ENCODE results near the gene FILIP1. TPM values are rescaled to one million over a fixed set of nuclear protein-coding genes. Genes with fewer than 3 reads are reported as not detected.

The FILIP1 gene
- total RNA-seq, 1 experiment from 2014 or later: 2.9 TPM

DNA sequence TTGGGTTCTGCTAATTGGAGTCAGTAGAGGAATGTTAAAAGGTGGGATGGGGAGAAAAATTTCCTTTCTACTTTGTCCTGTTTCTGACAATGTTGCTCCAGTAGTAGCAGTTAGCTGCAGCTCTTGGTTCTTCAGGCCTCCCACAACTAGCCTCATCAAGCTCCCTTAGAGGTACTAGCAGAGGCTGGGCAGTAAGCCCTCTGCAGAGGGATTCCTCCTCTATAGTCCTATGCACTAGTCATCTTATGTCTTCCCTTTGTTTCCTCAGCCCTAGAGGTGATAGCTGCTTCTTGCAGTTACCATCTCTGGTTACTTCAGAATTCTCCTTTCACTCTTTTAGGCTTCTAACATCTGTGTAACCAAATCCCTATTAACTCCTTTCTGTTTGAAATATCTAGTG lies 99.8 kb downstream of the FILIP1 start (continued):
- TF ChIP-seq, protein P1, sequence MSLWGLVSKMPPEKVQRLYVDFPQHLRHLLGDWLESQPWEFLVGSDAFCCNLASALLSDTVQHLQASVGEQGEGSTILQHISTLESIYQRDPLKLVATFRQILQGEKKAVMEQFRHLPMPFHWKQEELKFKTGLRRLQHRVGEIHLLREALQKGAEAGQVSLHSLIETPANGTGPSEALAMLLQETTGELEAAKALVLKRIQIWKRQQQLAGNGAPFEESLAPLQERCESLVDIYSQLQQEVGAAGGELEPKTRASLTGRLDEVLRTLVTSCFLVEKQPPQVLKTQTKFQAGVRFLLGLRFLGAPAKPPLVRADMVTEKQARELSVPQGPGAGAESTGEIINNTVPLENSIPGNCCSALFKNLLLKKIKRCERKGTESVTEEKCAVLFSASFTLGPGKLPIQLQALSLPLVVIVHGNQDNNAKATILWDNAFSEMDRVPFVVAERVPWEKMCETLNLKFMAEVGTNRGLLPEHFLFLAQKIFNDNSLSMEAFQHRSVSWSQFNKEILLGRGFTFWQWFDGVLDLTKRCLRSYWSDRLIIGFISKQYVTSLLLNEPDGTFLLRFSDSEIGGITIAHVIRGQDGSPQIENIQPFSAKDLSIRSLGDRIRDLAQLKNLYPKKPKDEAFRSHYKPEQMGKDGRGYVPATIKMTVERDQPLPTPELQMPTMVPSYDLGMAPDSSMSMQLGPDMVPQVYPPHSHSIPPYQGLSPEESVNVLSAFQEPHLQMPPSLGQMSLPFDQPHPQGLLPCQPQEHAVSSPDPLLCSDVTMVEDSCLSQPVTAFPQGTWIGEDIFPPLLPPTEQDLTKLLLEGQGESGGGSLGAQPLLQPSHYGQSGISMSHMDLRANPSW (CRISPR knock-in tag; conservative IDR thresholded peaks at IDR 0.05; ENCODE audit: low read depth): no peak
- TF ChIP-seq RELA (CRISPR knock-in tag; IDR thresholded peaks at IDR 0.05; ENCODE audit: borderline replicate concordance) (no peak), HMGA2 (CRISPR knock-in tag; IDR thresholded peaks at IDR 0.05) (no peak), NFATC4 (CRISPR knock-in tag; IDR thresholded peaks at IDR 0.05) (no peak)
- TF ChIP-seq, protein P2, sequence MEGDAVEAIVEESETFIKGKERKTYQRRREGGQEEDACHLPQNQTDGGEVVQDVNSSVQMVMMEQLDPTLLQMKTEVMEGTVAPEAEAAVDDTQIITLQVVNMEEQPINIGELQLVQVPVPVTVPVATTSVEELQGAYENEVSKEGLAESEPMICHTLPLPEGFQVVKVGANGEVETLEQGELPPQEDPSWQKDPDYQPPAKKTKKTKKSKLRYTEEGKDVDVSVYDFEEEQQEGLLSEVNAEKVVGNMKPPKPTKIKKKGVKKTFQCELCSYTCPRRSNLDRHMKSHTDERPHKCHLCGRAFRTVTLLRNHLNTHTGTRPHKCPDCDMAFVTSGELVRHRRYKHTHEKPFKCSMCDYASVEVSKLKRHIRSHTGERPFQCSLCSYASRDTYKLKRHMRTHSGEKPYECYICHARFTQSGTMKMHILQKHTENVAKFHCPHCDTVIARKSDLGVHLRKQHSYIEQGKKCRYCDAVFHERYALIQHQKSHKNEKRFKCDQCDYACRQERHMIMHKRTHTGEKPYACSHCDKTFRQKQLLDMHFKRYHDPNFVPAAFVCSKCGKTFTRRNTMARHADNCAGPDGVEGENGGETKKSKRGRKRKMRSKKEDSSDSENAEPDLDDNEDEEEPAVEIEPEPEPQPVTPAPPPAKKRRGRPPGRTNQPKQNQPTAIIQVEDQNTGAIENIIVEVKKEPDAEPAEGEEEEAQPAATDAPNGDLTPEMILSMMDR (IDR thresholded peaks at IDR 0.05): no peak

DNA sequence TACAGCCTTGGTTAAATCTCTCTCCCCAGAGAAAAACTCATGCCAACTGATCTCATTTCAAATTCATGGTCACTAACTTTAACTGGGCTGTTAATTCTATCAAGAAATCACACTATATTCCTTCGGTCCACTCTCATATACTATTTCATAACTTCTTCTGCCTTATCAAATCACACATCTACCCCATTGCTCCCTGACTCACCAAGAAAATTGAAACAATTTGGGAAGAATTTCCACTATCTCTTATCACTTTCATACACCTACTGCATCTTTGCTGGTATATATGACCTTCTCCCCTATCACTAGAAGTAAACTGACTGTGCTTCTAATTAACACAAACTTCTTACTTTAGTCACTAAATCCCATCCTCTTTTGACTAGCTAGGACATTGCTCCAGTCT lies 102.3 kb downstream of the FILIP1 start:
- Mint-ChIP-seq H3K4me3 (no peak overlapping the region), H3K27ac (no peak overlapping the region), H3K4me1 (no peaks in the 10 kb centered on the region), H3K9me3 (0 out of 2 replicates have a peak, but pooled peaks cover 7% of the 10 kb centered on the region), H3K27me3 (ENCODE audit: low read depth) (no peaks in the 10 kb centered on the region), H3K36me3 (no peaks in the 10 kb centered on the region)
- ATAC-seq (no peak), DNase-seq (ENCODE audit: low spot score) (no peak)
- TF ChIP-seq KAT7 (CRISPR knock-in tag; IDR thresholded peaks at IDR 0.05; ENCODE audit: borderline replicate concordance): no peak
- TF ChIP-seq, protein P3, sequence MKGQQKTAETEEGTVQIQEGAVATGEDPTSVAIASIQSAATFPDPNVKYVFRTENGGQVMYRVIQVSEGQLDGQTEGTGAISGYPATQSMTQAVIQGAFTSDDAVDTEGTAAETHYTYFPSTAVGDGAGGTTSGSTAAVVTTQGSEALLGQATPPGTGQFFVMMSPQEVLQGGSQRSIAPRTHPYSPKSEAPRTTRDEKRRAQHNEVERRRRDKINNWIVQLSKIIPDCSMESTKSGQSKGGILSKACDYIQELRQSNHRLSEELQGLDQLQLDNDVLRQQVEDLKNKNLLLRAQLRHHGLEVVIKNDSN (CRISPR knock-in tag; IDR thresholded peaks at IDR 0.05): no peak
- TF ChIP-seq CREB1 (CRISPR knock-in tag; IDR thresholded peaks at IDR 0.05): no peak
- TF ChIP-seq ETV6 (CRISPR knock-in tag; IDR thresholded peaks at IDR 0.05): no peak
- no peak for TF ChIP-seq NR3C1 (CRISPR knock-in tag; conservative IDR thresholded peaks at IDR 0.05; ENCODE audit: low read depth)
- TF ChIP-seq, protein P4, sequence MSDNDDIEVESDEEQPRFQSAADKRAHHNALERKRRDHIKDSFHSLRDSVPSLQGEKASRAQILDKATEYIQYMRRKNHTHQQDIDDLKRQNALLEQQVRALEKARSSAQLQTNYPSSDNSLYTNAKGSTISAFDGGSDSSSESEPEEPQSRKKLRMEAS (CRISPR knock-in tag; IDR thresholded peaks at IDR 0.05): no peak
- CTCF ChIA-PET: no interaction called here
- POLR2A ChIA-PET: no interaction called here

DNA sequence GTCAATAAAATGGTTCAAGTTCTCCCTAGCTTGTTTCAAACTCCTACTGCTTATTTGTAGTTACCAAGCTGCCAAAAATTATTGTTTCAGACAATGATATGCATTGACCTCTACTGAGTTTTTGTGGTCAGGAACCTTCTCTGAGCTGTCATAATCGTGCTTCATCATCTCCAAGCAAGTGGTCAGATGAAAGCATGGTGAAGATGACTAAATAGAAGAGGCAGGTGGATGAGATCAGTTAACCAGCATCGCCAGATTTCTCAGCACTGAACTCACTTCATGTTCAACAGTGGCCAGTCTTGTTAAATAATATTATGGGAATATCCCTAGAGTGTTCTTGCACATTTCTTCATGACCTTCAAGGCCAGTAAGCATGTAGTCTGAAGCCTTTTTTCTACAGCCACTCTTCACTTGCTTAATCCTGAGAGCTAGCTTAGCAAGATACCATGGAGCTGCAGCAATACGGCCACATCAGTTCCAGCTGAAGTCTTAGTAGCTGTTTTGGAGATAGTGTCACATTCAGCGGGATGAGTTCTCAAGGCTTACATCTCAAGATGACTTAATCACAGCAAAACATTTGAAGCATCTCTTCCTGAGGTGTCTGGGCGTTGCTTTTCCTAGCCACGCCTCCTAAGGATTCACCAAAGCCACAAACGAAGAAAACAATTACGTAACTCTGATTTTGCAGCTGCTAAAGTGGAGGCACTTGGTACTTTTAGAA lies 107.4 kb downstream of the FILIP1 start:
- TF ChIP-seq, protein P5, sequence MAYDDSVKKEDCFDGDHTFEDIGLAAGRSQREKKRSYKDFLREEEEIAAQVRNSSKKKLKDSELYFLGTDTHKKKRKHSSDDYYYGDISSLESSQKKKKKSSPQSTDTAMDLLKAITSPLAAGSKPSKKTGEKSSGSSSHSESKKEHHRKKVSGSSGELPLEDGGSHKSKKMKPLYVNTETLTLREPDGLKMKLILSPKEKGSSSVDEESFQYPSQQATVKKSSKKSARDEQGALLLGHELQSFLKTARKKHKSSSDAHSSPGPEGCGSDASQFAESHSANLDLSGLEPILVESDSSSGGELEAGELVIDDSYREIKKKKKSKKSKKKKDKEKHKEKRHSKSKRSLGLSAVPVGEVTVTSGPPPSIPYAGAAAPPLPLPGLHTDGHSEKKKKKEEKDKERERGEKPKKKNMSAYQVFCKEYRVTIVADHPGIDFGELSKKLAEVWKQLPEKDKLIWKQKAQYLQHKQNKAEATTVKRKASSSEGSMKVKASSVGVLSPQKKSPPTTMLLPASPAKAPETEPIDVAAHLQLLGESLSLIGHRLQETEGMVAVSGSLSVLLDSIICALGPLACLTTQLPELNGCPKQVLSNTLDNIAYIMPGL (CRISPR knock-in tag; IDR thresholded peaks at IDR 0.05): no peak
- ChIA-PET POLR2A (interaction anchor here (0.7 to 1.0 kb wide), 2 partner anchors 18 to 351 kb away, joined by 3 read pairs; no protein-coding TSS in a partner anchor), CTCF (interaction anchor here (0.9 to 1.2 kb wide), 2 partner anchors 18 to 131 kb away, joined by 3 read pairs; no protein-coding TSS in a partner anchor)
- H3K4me3 Mint-ChIP-seq: no peak overlapping the region
- 0 out of 2 replicates have a peak, but pooled peaks cover 7% of the 10 kb centered on the region for H3K9me3 Mint-ChIP-seq
- ATAC-seq (no peak), DNase-seq (ENCODE audit: low spot score) (no peak)
- H3K27me3 Mint-ChIP-seq (ENCODE audit: low read depth): no peaks in the 10 kb centered on the region
- no peak overlapping the region for H3K27ac Mint-ChIP-seq
- peaks cover 12% of the 10 kb centered on the region for H3K4me1 Mint-ChIP-seq
- H3K36me3 Mint-ChIP-seq: no peaks in the 10 kb centered on the region
